Globus pallidus (tissue), 1 donor: ENCODE measurements around the gene CRACR2B.

Experiments used
- DNase-seq: peaks from one replicate; pipeline ENCODE4 v3.0.0-alpha.2; 2015; ENCODE audit warnings: low spot score

Gene CRACR2B

DNA sequence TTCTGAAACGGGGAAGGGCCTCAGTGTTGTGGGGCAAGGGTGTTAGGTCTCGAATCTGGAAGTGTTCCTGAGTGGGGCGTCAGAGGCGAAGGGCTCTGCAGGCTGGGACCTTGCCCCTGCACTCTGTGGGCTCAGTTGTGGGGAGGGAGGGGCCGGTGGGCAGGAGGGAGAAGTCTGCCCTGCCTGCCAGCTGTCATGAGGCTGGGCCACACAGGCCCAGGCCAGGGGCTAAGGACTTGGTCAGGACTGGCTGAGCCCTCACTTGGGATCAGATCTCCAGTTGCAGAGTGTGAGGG, at the start of gene CRACR2B:
Gene CRACR2B, plus strand, starts transcription at position 23 of the 296 bp plus-strand sequence. CDS start 689 bp downstream, outside the sequence.
- no peak for DNase-seq

- DNase-seq, result no peak
Observed at GRCh38 chr11:778976-779954, 48.5 kb upstream of the CRACR2B start.

GRCh38 chr11:779955-780532, 47.7 kb upstream of the CRACR2B start:
- no peak for DNase-seq

- no peak for DNase-seq
Observed at GRCh38 chr11:782264-783174, 45.2 kb upstream of the CRACR2B start.

DNA sequence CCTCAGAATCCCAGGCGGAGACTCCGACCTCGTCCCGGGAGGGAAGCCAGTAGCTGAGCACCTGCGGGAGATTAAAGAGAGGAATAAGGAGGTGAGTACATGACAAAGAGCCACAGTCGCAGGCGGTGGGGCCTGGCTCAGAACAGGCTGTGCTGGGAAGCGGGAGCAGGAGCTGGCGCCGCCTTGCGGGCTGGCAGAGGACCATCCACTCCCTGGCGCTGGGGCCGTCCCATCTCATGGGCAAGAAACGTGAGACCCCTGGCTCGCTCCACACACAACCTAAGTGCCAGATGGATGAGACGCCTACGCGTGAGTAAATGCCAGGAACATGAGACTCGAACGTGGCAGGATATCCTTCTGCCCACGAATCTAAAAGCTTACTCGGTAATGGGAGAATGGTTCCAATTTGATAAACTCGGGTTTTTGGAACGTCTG, 44.1 kb upstream of the CRACR2B start:
- DNase-seq, result peak; percentile 73

GRCh38 chr11:786235-787083, 41.3 kb upstream of the CRACR2B start:
- DNase-seq, result no peak

- DNase-seq, result no peak
Observed at GRCh38 chr11:787084-787675, 40.5 kb upstream of the CRACR2B start.

DNA sequence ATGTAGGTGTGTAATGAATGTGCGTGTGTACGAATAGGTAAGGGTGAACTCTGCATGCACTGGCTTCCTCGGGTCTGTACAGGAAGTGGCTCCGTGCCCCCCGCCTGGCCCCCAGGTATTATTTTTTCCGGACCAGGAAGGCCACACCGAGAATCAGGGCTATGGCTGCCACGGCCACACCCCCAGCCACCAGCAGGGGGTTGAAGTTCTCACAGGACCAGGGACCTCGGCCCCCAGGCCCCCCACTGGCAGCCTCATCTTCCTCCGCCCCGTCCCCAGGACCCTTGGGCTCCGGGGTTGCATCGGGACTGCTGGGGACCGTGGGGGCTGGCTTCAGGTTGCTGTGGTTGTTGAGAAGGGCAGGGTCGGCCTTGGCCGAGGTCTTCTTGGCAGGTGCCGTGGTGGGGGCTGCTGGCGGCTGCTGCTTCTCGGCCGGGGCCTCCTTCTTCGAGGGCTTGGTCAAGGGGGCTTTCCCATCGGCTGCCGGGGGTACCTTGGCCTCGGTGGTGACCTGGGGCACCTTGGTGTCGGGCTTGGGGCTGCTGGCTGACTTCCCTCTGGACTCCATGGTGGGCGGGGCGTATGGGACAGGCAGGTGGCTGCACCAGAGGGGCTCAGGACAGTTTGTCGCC, 39.6 kb upstream of the CRACR2B start:
- no peak for DNase-seq

DNA sequence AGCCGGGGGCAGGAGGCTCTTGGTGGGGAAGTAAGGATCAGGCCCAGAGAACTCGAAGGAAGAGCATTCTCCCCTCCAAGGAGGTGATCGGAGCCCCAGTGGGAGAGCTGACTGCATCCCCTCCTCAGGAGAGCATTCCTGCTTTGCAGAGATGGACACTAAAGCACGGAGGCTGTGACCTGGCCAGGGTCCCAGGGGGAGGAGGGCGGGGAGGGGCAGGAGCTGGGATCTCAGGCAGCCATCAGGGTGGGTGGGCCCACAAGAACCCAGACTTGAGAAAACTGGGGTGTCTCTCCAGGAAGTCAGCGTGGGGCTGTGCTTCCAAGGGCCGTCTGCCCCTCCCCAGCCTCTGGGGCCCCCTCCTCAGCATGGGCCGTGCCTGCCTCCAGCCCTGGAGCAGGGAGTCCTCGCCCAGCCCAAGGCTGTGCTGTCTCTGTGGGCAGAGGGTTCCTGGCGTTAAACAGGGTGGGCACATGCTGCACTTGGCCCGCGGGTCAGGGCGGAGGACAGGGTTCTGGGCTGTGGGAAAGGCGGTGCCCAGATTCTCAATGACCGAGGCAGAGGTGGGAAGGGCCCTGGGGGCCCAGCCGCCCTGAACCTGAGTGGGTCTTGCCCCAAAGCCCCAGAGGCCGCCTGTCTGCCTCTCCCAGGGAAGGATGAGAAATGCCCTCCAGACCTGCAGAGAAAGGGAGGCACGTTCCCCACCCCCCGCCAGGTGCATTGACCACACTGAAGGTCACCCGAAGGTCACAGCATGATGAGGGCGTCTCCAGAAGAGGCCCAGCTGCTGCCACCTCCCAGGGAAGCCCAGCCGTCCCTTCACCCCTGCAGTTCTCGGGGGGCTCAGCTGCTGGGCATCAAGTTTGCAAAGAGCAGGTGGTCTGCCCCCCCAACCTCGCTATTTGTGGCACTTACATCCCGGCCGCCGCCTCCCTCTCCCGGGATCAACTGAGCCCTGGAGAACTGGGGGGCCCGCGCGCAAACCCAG, 38.5 kb upstream of the CRACR2B start:
- no peak for DNase-seq

DNA sequence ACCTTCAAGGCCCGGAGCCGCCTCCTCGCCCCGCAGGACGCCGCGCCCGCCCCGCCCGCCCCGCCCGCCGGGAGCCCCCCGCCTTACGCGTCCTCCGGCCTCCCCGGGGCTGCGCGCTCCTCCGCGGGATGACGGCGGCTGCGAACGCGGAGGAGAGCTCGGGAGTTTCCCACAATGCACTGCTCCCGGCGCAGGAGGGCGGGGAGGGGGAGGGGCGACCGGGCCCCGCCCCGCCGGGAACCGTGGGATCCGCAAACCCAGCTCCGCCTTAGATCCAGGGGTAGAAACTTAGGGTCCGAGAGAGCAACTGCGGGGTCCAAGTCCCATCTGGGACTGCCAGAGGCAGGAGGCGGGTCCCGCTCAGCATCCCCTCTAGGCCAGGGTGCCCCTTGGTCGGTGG, 37.8 kb upstream of the CRACR2B start, which contains the start of gene CEND1:
Gene CEND1, minus strand, starts transcription at position 148 of the 400 bp plus-strand sequence. CDS start 1,514 bp downstream, outside the sequence.
- DNase-seq, result peak; percentile 70

DNA sequence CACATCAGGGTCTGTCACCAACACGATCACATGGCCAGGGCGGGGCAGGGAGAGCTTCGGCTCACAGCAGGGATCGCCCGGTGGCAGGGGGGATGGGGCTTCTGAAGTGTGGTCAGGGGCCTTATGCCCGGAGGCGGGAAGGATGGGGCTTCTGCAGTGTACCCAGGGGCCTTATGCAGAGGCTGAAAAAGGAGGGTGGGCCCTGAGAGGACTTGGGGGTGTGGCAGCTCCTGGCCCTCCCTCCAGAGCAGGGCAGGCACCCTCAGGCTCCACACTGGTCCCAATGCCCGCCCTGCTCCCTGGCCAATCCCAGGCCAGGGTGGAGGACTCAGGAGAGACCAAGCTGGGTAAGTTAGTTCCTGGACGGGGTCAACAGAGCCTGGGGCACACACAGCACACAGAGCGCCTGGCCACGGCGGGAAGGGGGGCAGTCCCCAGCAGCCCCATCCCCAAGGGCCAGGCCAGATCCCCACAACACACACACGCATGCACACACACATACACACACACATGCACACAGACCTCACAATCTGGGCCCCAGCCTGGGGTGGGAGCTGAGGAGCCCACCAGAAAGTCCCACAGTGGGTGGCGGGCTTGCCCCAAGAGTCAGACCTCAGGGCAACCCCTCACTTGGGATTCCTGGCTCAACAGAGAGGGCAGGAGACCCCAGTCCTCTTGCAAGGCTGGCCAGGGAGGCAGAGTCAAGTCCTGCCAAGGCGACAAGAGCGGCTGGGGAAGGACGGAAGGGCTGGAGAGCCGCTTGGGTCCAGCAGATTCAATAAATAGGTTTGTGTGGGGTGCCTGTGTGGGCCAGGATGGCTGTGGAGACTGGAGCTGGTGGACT, 36.8 kb upstream of the CRACR2B start:
- DNase-seq, result no peak

GRCh38 chr11:791658-792534, 35.8 kb upstream of the CRACR2B start:
- no peak for DNase-seq

DNA sequence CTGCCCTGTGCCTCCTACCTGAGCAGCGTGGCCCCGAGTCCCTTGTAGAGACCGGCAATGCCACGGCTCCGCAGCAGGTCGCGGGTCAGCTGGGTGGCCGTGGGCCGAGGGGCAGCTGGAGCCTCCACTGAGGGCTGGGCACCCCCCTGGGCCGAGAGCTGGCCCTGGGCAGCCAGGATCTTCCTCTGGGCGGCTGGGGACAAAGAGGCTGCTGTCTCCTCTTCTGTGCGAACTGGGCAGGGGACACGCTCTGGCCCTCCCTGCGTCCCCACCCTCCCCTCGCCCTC, 35.2 kb upstream of the CRACR2B start:
- no peak for DNase-seq

GRCh38 chr11:792873-793272, 34.8 kb upstream of the CRACR2B start:
- no peak for DNase-seq

GRCh38 chr11:793556-793955, 34.2 kb upstream of the CRACR2B start:
- no peak for DNase-seq

DNA sequence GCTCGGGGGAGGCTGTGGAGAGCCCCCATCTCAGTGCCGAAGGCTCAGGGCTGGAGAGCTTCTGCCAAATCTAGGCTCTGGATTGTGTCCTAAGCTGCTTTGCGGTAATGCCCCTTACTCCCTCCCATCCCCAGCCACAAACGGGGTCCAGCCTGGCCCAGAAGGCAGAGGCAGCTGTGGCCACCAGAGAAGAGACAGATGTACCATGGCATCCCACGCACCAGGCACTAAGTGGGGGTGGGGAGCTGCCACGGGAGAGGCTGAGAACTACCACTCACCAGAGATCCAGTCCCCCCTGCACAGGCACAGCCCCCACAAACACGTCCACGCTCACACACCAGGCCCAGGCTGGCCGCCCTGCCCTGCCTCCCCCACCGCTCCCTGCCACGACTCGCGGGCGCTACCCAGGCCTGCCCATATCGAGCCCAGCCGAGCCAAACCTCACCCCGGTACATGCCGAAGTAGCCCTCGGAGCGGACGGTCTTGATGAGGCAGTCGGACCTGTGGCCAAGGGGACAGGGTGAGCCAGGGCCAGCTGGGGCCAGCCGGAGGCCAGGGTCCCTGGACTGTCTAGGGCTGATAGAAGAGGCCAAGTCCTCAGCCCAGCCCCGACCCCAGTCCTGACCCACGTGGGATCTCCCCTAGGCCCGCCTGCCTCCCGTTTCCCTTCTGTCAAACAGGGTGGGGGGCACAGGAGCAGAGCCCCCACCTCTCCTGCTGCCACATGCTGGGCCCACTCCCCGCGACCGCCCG, 33.5 kb upstream of the CRACR2B start:
- DNase-seq, result no peak
